GM12878 (cell line): Measurements from ENCODE around the gene SCIN.

Experiments
- ATF7 ChIP-seq: fragments of 450-650 bp; IDR thresholded peaks from 2 replicates; pipeline ENCODE4 v1.6.1; 2016; ENCODE audit warnings: low read depth, mild to moderate bottlenecking
- CHD1 ChIP-seq: IDR thresholded peaks from 2 replicates; pipeline ENCODE4 v1.6.1; 2012; ENCODE audit warnings: low read depth, low read length, improper control_type of control experiment
- EZH2 ChIP-seq: IDR thresholded peaks from 2 replicates; pipeline ENCODE4 v1.6.1; 2012; ENCODE audit warnings: low read depth, mild to moderate bottlenecking, control low read depth, inconsistent platforms, low read length, borderline replicate concordance; ENCODE audit not compliant: control insufficient read depth
- JUNB ChIP-seq: IDR thresholded peaks from 2 replicates; pipeline ENCODE4 v1.6.1; 2016; ENCODE audit warnings: antibody characterized with exemption, mild to moderate bottlenecking
- POLR2AphosphoS5 ChIP-seq: IDR thresholded peaks from 2 replicates; pipeline ENCODE4 v1.6.1; 2011; ENCODE audit warnings: mild to moderate bottlenecking, low read length, inconsistent platforms
- SMC3 ChIP-seq: IDR thresholded peaks from 2 replicates; pipeline ENCODE4 v1.6.1; 2011; ENCODE audit warnings: low read length, improper control_type of control experiment, borderline replicate concordance
- YY1 ChIP-seq: IDR thresholded peaks from 2 replicates; pipeline ENCODE4 v1.6.1; 2011; ENCODE audit warnings: low read depth, mild to moderate bottlenecking, low read length
- TF ChIP-seq, protein P1 (sequence below), 3 experiments: IDR thresholded peaks in 2 of 3; conservative IDR thresholded peaks in 1 of 3; 2 replicates each; pipeline ENCODE4 v1.5.1; 2011; ENCODE audit warnings: low read depth in 3 of 3, low read length in 3 of 3, mild to moderate bottlenecking in 3 of 3, control low read depth in 2 of 3, moderate library complexity in 2 of 3, inconsistent platforms in 1 of 3, mixed read lengths in 1 of 3; ENCODE audit not compliant: control insufficient read depth in 2 of 3, insufficient read depth in 1 of 3; ENCODE audit errors: extremely low read depth in 1 of 3

DNA sequence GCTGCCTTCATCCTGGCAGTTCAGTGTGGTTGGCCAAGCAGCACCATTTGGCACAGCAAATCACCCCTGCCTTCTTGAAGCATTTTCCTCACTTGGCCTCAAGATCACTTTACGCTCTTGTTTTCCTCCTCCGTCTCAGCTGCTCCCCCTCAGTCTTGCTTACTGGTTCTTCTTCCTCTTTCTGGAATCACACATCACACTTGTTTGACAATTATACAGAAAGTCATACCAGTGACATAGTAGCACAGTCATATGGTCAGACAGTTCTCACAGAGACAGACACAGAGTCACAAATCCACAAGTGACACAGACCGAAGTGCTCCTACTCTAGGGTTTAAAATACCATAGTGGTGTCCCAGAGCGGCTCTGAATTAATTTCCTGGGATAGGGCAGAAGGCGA is 73.1 kb downstream of the SCIN start:
- no peak for TF ChIP-seq POLR2AphosphoS5
- no peak for TF ChIP-seq SMC3
- TF ChIP-seq CHD1, result no peak
- TF ChIP-seq, protein P1, sequence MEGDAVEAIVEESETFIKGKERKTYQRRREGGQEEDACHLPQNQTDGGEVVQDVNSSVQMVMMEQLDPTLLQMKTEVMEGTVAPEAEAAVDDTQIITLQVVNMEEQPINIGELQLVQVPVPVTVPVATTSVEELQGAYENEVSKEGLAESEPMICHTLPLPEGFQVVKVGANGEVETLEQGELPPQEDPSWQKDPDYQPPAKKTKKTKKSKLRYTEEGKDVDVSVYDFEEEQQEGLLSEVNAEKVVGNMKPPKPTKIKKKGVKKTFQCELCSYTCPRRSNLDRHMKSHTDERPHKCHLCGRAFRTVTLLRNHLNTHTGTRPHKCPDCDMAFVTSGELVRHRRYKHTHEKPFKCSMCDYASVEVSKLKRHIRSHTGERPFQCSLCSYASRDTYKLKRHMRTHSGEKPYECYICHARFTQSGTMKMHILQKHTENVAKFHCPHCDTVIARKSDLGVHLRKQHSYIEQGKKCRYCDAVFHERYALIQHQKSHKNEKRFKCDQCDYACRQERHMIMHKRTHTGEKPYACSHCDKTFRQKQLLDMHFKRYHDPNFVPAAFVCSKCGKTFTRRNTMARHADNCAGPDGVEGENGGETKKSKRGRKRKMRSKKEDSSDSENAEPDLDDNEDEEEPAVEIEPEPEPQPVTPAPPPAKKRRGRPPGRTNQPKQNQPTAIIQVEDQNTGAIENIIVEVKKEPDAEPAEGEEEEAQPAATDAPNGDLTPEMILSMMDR (IDR thresholded peaks at IDR 0.05 in 2 of 3, conservative IDR thresholded peaks at IDR 0.05 in 1 of 3; ENCODE audit: control insufficient read depth in 2 of 3, extremely low read depth in 1 of 3, insufficient read depth in 1 of 3, low read depth in 3 of 3, low read length in 3 of 3), result no peak
- TF ChIP-seq ATF7, result no peak
- TF ChIP-seq YY1, result no peak
- no peak for TF ChIP-seq JUNB
- no peak for TF ChIP-seq EZH2
